NCI-H2107 treated with DMSO at 0.1 percent for 48 hours (cell line): Measurements from ENCODE around the gene TCEAL7.
A peak's percentile ranks its signal among the peaks of the same experiment; 100 is the strongest.
"Not testable (repeated sequence)": the region's sequence is repeated elsewhere in the genome, so short reads cannot be mapped to it uniquely, and the experiment has no call there.

ENCODE experiments used
- DNase-seq: peaks from one replicate; lab custom pipeline; 2025; ENCODE audit not compliant: unreplicated experiment; lab: John Stamatoyannopoulos, UW

Gene TCEAL7

GRCh38 chrX:103329991-103330390, at the start of gene TCEAL7:
Gene TCEAL7 (plus strand): TSS chrX:103330239. CDS start chrX:103331404, 1,165 bp downstream.
- no peak for DNase-seq

GRCh38 chrX:103293118-103293517, 36.9 kb upstream of the TCEAL7 start:
- no peak for DNase-seq

DNA sequence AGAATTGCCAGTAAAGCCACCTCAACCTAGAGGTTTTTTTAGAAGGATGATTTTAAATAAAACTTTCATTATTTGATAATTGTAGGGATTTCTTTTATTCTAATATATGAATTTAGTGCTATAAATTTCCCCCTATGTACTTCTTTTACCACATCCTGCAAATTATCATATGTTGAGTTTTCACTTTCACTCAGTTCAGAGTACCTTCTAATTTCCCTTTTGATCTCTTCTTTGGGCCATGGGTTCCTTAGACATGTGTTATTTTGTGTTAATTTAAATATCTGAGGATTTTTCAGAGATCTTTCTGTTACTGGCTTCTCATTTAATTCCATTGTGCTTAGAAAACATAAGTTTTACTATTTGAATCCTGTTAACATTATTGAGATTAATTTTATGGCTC, 25.3 kb upstream of the TCEAL7 start:
- no peak for DNase-seq

- not testable (repeated sequence) for DNase-seq
These were observed 24.4 kb upstream of the TCEAL7 start for GRCh38 chrX:103305666-103306065.

- no peak for DNase-seq
These were observed 20.0 kb upstream of the TCEAL7 start for GRCh38 chrX:103309860-103310554.

DNA sequence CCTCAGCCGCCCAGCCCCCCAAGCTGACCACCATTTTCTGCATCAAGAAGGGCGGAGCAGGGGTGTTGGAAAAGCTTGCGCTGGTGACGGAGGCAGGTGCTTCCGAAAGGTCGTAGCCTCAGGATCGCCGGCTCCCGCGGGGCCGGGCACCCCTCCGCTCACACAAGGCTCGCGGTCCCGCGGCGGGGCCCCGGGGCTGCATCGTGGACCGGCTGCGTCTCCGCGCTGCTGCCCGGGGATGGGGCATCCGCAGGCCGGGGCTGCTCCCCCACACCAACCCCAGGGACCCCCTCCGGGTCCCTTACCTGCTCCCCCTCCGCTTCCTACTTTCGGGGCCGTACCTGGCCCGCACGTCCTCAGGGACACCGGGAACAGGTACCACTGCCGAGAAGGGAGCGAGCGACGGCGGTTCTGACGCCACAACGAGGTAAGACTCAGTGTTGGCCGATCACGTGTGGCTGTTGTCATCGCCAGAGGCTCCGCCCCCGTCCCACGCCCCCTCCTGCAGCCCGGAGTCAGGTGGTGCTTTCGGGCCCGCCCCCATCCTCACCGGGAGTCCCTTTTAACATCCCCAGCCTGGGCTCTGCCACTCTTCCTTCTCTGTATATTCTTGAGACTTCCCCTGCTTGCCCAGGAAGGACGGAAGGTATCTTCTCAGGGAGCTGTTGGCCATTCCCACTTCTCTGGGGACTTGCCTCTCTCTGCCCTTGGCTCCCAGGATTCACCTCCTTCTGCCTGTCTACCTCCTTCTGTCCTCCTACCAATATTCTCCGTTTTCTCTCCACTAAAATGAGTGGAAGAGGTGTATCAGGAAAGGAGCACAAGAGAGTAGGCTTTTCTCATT, 19.3 kb upstream of the TCEAL7 start, which contains the start of gene BEX2:
BEX2 (minus strand) TSS at position 436 of the 844 bp plus-strand sequence. CDS start 1,014 bp downstream, outside the sequence.
- peak; percentile 75 for DNase-seq

DNA sequence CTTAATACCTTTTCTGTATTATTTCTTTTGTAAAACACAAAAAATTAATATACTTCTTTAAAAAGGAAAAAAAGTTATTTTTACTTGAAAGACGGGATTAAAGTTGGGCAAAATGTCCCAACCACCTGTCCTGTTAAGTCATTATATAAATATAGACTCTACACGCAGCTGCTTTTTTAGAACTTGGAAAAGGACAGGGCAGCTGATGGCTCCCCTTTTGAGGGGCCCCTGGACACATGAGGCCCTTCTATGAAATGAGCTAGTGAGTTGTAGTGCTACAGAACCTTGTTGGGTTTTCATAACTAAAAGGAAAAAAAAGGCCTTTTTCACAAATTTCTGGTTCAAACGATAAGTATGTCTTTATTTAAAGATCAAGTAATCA, 18.6 kb upstream of the TCEAL7 start:
- no peak for DNase-seq

DNA sequence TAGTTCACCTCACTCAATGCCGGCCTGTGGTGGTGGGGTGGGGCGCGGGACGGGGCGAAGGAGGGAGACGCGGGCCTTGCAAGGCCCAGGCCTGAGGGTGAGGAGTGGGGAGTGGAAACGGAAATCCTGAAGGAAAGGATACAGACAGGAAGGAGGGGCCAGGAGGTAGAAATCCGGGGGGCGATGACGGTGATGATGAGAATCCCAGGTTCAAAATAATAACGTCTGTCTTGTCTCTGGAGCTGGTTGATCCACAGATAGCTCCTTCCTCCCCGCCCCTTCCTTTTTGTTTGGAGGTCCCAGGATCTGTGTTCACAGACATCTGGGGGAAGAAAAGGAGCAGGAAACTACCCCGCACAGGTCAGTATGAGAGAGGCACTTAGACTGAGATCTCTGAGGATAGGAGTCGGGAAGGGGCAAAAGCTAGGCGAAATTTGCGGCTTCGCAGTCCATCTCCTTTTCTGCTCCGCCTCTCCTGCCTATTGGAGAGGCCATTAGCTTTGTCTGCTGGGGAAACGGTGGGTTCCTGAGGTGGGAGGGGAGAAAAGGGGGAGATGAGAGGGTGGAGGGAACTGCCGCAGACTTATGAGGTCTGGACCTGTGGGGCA, 746 bp downstream of the TCEAL7 start:
- no peak for DNase-seq

- DNase-seq = no peak
These were observed 8.6 kb downstream of the TCEAL7 start for GRCh38 chrX:103338663-103339062.

- DNase-seq = peak; percentile 22
These were observed 13.1 kb downstream of the TCEAL7 start for GRCh38 chrX:103343105-103343504.

DNA sequence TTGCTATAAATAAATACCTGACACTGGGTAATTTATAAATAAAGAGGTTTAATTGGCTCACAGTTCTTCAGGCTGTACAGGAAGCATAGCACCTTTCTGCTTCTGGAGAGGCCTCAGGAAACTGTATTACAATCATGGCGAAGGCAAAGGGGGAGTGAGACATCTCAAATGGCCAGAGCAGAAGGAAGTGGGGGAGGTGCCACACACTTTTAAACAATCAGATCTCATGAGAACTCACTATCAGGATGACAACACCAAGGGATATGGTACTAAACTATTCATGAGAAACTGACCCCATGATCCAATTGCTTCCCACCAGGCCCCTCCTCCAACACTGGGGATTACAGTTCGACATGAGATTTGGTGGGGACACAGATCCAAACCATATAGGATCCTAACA, 14.6 kb downstream of the TCEAL7 start:
- no peak for DNase-seq

- no peak for DNase-seq
These were observed 17.8 kb downstream of the TCEAL7 start for GRCh38 chrX:103347682-103348397.

- DNase-seq = peak; percentile 64
These were observed 26.2 kb downstream of the TCEAL7 start, which contains the start of gene TCEAL9 for GRCh38 chrX:103356130-103356798. Gene TCEAL9 (plus strand): TSS chrX:103356506. CDS start chrX:103357685, 1,179 bp downstream.

DNA sequence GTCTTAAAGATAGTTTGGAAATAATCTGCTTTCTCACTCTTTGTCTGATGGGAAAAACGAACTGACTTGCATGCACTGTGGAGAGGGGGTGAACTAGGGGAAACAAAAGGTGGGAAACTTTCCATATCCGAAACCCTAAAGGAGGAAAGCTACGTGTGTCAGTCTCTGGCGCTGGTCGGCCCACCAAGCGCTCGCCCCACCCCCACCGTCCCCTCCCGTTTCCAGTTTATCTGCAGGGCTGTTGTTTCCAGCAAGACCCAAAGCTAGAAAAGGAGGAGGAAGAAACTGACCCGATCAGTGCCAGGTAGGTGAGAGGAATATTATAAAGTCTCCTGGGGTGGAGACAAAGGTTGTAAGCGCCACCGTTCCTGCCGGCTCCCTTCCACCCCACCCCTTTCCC, 26.8 kb downstream of the TCEAL7 start:
- peak; percentile 6 for DNase-seq

- DNase-seq = no peak
These were observed 27.8 kb downstream of the TCEAL7 start for GRCh38 chrX:103357871-103358270.

DNA sequence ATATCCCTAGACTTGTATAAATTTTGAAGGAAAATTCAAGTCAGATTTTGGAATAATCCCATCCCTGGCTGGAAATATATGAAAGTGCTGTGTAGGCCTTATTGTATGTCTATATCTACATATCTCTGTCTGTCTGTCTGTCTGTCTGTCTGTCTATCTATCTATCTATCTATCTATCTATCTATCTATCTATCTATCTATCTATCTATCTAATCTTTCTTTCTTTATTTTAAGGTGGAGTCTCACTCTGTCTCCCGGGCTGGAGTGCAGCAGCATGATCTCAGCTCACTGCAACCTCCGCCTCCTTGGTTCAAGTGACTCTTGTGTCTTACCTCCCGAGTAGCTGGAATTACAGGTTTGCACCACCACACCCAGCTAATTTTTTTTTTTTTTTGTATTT, 29.6 kb downstream of the TCEAL7 start:
- not testable (repeated sequence) for DNase-seq

DNA sequence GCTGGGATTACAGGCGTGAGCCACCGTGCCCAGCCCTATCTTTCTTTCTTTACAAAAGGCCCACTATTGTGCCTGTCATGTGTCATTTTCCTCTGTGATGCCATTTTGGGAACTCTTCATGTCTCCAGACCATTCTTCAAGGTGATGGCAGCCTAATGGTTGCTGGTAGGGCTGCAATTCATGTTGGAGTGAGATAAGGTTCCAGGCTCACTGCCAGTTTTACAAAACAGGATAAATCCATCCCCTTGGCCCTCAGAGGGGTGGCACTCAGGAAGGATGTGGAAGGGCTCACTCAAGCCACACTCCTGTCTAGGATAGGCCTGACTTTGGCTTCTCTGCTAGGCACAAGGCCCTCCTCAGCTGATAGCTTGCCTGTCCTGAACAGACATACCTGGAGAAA, 30.1 kb downstream of the TCEAL7 start:
- DNase-seq = no peak

DNA sequence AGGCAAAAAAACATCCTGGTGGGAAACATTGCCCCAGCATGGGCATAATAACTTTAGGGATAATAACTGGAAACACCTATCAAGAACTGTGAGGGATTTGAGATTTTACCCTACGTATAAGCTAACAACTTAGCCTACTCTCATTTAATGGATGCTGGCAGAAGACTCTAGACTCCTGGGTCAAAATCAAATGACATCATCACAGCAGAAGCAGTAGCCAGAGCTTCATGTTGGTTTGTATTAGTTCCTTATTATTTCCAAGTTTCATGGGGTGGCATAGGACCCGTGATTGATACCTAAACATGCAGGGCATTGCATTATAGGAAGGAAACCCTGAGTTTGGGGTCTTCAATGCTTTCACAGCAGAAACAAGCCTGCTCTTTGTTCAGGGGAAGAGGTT, 30.9 kb downstream of the TCEAL7 start:
- no peak for DNase-seq

DNA sequence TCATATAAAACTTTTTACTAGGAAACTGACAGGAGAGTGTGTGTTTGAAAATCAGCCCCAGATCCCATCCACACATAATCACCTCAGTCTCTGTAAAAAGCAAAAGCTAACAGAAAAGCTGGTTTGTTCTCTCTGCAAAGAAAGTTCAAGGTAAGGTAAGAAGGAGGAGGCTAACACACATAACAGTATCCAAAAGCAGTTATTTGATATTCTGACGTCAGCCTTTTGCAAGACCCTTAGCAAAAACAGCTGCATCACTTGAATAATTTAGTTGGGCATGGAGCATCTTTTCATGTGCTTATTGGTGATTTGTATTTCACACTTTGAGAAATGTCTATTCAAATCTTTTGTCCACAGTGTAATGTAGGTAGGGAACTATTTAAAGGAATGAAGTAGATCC, 31.8 kb downstream of the TCEAL7 start:
- no peak for DNase-seq

- no peak for DNase-seq
These were observed 32.4 kb downstream of the TCEAL7 start for GRCh38 chrX:103362474-103362873.
